HT1080 (cell line): ENCODE measurements around the gene DPYSL3. TPM values are rescaled to one million over a fixed set of nuclear protein-coding genes. Genes with fewer than 3 reads are reported as not detected.
"Not testable (repeated sequence)": the region's sequence is repeated elsewhere in the genome, so short reads cannot be mapped to it uniquely, and the experiment has no call there.

Source experiments
- DNase-seq: peaks from one replicate; pipeline ENCODE4 v3.0.0-alpha.2; 2015; ENCODE audit warnings: low read depth
- small RNA-seq: library from RNA; depleted of rRNA; stranded (forward); fragments of <200 nt; gene quantifications from one replicate; pipeline ENCODE3, GENCODE V24; 2014
- total RNA-seq: library from RNA; depleted of rRNA; stranded (reverse); fragments of >200 nt; shearing (Covaris generic); gene quantifications from 2 replicates; pipeline ENCODE4 v1.2.3, GENCODE V29; 2014

Gene DPYSL3
- total RNA-seq, 1 experiment from 2014 or later, result 54.4 TPM

DNA sequence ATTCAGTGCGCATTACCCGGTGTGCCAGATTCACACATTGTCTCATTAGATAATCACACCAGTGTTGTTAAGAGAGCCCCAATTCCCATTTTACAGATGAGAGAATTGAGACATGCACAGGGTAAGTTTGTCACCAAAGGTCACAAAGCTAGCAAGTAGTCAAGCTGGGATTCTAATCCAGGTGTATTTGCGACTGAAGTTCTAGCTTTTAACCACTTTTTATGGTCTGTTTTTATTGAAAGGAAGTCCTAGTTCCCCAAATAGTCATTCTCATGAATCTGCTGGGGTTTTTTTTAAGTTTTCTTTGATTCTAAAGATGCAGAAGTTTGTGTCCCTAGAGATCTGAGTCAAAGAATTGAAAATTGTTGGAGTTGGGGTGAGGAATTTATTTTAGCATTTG lies 136.5 kb downstream of the DPYSL3 start:
- no peak for DNase-seq

DNA sequence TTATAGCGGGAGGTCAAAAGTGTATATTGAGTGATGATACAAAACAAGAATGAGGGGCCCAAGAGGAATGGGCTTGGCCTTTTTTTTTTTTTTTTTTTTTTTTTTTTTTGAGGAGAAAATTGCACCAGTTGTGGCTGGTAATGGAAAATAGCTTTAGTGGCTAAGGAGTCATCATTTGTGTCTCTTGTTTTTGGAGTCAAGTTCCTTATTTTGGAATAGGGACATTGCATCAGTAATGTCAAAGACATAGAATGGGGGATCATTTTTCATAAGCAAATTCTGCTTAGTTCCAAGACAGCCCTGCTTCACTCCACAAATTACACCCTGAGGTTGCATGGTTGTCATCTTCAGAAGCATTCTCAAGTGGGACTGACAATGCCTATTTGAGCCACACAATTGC lies 137.7 kb downstream of the DPYSL3 start:
- no peak for DNase-seq

DNA sequence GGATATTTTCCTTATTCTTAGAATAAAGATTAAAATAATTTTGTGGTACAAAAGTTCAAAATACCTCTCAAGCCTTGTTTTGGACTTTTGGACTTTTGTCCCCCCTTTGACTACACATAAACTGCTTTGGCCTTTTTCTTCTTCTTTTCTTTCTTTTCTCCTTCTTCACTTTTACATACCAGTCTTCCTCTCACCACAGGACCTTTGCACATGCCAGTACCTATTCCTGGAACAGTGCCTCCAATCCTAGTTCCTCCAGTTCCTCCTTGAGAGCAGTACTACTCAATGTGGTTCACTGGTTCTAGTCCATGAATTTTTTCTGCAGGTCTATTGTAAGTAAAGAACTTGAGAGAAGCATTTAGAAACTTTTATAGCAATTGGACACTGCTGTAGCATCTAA lies 138.6 kb downstream of the DPYSL3 start:
- DNase-seq, result no peak

DNA sequence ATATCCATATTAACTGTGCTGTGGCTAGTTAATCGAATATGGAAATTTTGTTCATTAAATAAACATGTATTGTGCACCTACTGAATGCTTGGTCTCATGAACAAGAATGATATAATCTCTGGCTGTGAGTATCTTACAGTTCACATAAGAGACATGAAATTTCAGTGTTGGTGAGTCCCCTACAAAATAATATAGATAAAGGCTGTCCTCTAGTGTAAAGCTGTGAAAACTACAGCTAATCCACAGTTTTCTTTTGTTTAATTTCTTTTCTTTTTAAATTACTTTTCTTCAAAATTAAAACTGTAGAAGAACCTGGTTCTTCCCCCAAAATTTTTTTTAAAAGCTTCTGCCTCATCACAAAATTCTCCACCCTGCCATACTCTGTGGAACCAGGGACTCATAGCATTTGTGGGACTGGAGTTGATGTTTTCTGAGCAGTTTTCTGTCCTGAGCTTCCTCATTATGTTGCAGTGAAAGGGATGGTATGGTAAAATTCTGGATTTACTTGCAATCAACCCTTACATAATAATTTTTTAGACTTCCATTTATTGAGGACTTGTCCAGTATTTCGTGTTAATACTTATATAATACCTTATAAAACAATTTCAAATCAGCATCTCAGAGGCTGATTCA lies 140.0 kb downstream of the DPYSL3 start:
- DNase-seq, result peak; percentile 20

DNA sequence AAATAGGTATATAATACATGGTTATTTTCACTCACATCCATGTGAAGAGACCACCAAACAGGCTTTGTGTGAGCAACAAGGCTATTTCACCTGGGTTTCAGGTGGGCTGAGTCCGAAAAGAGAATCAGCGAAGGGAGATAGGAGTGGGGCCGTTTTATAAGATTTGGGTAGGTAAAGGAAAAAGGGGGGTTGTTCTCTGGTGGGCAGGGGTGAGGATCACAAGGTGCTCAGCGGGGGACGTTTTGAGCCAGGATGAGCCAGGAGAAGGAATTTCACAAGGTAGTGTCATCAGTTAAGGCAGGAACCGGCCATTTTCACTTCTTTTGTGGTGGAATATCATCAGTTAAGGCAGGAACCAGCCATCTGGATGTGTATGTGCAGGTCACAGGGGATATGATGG lies 142.5 kb downstream of the DPYSL3 start:
- DNase-seq, result not testable (repeated sequence)

DNA sequence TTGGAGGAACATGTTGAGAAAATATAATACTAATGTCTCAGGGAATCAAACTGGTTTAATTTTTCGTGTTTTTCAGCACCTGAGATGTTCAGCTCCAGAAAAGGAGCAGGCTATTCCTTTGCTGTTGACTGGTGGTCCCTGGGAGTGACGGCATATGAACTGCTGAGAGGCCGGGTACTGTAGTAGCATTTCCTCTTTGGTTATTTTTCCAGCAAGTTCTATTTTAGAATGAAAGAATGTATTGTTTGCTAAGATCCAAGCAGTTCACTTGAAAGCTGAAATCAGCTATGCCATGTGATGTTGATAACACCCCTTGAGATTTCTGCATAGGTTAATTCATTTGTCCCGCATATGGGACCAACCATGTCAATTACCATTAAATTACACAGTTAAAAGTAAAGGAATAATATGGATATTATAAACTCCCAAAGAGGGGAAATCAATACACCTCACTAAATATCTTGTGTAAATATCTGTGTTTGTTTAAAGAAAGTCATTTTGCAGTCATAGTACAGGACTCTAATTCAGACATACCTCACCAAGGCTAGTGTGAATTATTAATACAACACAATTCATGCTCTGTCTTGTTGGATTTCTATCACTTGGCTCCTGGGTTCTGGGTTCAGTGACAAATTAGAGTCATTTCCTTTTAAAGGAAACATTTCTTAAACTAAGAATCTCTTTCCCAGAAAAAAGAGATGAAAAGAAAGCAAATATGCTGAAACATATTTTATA lies 148.3 kb downstream of the DPYSL3 start:
- no peak for DNase-seq

DNA sequence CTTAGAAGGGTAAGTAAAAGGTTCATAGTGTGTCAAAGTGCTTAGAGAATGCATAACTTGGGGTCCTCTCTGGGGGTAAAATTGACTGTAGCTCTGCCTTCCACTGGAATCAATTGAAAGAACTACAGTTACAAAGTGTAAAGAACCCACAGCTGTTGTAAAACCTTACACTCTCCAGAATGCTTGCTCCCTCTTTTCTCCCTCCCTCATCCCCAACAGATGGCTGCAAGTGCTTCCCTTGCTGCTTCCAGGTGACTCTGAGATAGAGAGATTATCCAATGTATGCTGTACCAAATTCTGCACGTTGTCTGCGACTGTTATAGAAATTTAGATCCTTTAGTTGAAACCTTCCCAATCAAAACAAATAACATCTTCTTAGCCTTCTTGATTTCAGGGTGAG lies 149.1 kb downstream of the DPYSL3 start:
- DNase-seq, result no peak

DNA sequence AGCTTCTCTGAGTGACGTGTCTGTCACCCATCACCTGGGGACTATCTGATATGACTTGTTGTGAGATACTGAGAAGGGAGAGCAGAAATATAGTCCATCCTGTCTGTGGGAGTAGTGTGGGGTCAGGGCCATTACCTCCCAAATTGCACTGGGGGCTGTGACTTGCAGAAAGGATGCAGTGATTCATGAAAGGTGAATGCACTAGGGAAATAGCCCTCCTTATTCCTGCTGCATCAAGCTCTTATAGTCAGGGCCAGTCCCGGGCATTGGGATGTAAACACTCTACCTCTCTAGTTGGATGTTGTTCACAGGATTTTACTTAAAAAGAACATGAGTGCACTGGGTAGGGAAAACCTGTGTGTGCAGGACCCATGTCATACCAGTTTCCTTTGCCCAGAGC lies 150.3 kb downstream of the DPYSL3 start:
- DNase-seq, result no peak

- DNase-seq, result no peak
Observed at GRCh38 chr5:147359101-147359500, 150.8 kb downstream of the DPYSL3 start.

DNA sequence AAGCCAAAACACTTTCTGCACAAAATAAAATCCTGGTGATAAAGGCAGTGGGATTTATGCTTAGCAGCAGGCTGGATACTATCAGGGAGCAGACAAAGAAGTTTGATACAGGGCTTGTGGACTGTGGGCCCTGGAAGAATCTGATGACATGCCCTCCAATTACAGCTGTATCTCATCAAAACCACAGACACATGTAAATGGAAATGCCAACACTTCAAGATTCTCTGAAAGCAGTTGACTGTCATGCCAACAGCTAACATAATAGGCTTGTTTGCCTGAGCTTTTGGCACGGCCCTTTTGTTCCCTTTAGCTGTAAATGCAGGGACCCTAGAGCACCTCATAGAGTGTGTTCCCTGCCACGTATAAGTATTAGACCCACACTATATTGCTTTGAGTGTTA lies 160.6 kb downstream of the DPYSL3 start:
- no peak for DNase-seq

DNA sequence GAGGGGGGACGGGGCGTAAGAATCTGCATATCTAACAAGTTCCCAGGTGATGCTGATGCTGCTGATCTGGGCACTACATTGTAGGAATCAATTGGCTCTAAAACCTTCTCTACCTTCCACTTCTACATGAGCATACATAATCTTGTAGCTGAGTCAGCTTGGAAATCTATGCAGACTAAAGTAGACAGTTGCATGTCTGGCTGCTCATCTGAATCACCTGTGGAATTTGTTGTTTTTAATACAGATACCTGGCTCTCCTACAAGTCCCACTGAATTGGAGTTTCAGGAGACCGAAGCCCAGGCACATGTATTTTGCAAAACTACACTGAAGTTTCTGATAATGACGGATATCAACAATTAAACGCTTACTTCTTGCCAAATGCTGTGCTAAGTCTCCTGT lies 161.4 kb downstream of the DPYSL3 start:
- DNase-seq, result no peak

DNA sequence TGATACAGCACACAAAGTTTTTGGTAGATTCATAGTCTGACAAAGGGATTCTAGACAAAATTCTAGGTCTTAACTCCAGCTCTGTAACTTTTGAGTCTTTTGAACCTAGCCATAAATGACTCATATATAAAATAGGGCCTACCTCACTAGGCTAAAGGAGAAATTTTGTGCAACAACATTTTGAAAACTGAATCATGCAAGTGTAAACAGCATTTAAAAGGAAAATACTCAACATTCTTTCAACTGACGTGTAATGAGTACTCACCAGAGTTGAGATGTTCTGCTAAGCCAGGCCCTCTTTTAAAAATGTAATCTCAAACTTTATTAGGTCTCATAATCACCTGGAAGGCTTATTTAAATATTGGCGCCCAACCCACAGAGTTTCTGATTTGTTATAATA lies 161.8 kb downstream of the DPYSL3 start:
- no peak for DNase-seq

- no peak for DNase-seq
Observed at GRCh38 chr5:147346006-147346561, 163.8 kb downstream of the DPYSL3 start.

DNA sequence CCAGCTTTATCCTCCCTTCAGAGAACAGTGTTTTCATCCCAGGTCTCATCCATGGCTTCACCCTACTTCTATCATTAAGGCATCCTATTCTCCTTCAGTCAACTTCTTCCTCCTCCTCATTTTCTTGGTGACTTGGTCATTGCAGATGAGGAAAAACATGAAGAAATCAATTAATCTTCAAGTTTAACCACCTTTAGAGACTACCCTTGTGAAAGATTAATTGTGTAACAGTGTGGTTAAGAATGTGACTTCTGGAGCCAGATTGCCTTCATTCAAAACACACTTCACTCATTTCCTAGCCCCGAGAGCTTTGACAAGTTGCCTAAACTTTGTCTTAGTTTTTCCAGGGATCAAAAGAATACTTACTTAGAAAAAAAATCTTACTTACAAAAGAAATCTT lies 165.0 kb downstream of the DPYSL3 start:
- no peak for DNase-seq

GRCh38 chr5:147341345-147341744 lies 168.5 kb downstream of the DPYSL3 start:
- DNase-seq, result no peak

GRCh38 chr5:147340941-147341340 lies 168.9 kb downstream of the DPYSL3 start:
- DNase-seq, result no peak

Small RNA genes within 50 kb of the gene (small RNA-seq; reads per million reads assigned to genes)
- not detected for gene AC011373.1
